GM19395 (cell line): ENCODE measurements around the gene PPP1R9A.

Source experiments
- ATAC-seq: cut with Tn5 transposase; IDR thresholded peaks from one replicate; pipeline ENCODE4 v1.9.1; 2021; ENCODE audit warnings: mild to moderate bottlenecking, moderate library complexity; ENCODE audit not compliant: unreplicated experiment

Gene PPP1R9A

DNA sequence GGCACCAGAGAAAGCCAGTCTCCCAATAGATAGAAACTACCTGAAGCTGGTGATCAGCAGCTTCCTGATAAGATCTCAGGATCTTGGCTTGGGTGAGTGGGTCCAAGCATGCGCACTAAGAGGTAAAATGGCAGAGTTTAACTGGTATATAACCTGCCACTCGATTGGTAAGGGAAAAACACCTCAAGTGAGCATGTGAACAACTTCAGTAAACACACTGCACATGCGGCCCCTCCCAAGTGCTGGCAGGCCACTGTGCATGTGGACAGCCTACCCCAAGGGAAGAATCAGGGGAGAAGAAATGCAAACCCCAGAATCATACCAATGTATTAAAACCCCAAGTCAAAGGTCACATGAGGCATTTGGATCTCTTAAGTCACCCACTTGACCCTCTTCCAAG is 434.6 kb downstream of the PPP1R9A start:
- ATAC-seq = no peak

DNA sequence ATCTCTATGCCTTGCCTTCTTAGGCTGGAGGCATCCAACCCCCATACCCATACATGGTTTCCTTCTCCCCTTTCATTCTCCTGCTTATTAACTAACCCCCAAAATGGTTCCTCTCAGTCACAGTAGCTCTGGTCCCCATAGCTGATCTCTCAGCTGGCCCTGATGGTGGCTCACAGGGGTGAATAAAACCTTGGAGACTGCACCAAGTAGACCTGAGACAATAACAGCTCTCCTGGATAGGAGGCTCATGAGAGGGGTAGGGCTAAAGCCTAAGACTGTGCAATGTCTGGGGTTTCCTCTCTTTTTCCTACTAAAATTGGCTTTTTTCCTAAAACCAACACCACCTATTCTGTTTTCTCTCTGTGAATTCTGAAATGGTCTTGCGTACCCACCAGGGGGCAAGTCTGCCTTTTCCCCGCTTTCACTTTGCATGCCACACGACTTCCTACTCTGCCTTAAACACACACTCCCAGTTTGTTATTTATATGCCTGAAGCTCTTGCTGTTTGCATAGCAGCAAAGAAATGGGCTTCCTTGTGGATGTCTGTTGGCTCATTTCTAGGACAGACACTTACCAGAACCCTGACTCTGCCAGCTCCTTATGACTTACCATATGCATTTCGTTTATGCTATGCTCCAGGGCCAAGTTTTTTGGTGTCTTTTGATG is 435.4 kb downstream of the PPP1R9A start:
- no peak for ATAC-seq
